H7 (cell line): ENCODE data around the gene CTIF. TPM values are rescaled to one million over a fixed set of nuclear protein-coding genes. Genes with fewer than 3 reads are reported as not detected.

Experiments used
- DNase-seq: peaks from one replicate; pipeline ENCODE4 v3.0.0; 2012
- H3K27me3 ChIP-seq: 2 replicates; pipeline ENCODE4 v1.6.0; 2011; ENCODE audit warnings: mild to moderate bottlenecking, low read length; ENCODE audit not compliant: control insufficient read depth, insufficient read depth
- H3K36me3 ChIP-seq: replicated peaks from 2 replicates; pipeline ENCODE4 v1.5.1; 2011; ENCODE audit warnings: low read length; ENCODE audit not compliant: control insufficient read depth, insufficient read depth
- H3K4me3 ChIP-seq: 2 replicates; pipeline ENCODE4 v1.5.1; 2011; ENCODE audit warnings: low read depth, mild to moderate bottlenecking, control low read depth, low read length, moderate library complexity; ENCODE audit not compliant: insufficient read depth
- total RNA-seq: library from RNA; depleted of rRNA; stranded (reverse); fragments of >200 nt; shearing (Covaris generic); gene quantifications from 2 replicates; pipeline ENCODE4 v1.2.3, GENCODE V29; 2014

Gene CTIF
- total RNA-seq, 1 experiment from 2014 or later = 9.8 TPM

DNA sequence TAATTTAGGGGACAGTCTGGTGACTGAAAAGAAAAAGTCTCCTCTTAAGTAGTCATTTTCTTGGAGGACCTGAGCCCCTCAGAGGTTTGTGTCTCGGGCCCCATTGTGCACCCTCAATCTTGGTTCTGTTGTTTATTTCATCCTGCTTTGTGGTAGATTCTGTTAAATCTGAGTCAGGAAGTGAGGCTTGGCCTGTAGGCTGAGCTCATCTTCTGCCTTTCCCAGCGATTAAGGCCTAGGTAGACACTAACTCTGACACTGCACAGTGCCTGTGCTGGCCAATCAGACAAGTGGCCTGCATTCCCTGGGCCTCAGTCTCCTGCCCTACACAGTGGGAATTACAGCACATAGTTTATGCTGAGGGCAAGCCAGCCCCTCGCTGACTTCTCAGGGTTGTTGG lies 80.2 kb downstream of the CTIF start:
- Histone ChIP-seq H3K4me3 (no peak overlapping the region), H3K27me3 (no peaks in the 10 kb centered on the region), H3K36me3 (no peaks in the 10 kb centered on the region; the same call in 1 of the 2 replicates)
- no peak for DNase-seq

- no peak overlapping the region for H3K4me3 ChIP-seq
Observed at GRCh38 chr18:48619501-48619900, 80.7 kb downstream of the CTIF start.

DNA sequence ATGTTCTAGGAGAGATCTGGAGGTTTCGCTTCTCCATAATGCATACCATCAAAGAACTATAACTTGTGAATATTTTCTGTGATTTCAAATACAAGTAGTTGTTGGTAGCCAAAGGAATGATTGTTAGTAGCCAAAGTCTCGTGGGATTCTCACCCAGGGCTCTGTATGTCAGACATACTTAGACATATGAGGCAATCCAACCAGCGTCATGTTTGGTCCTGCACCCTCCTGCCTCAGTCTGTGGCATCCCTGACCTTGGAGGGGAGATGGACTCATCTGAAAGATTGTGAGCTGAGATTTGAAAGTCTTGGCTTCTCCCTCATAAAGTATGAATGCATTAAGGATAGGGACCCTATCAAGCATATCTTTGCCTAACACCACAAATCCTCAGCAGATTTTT lies 81.2 kb downstream of the CTIF start:
- DNase-seq = no peak
- no peaks in the 10 kb centered on the region for H3K27me3 ChIP-seq

More at GRCh38 chr18:48619501-48619900, 80.7 kb downstream of the CTIF start:
- no peak for DNase-seq
- no peaks in the 10 kb centered on the region; the same call in 1 of the 2 replicates for H3K36me3 ChIP-seq
- H3K27me3 ChIP-seq = no peaks in the 10 kb centered on the region

DNA sequence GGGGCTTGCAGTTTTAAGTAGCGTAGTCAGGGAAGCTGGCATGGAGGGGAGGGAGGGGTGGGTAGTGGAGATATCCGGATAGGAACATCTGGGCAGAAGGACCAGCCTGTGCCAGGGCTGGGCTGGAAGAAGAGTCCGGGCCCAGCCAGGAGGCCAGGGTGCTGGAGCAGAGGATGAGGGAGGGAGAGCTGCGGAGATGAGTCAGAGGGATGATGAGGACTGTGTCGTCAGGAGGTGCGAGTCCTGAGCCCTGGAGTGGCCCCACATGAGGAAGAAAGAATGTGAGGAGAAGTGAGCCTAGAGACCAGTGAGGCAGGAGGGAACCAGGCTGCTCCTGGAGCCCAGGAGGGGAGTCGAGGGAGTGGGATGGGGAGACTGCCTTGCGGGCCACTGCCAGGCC lies 82.4 kb downstream of the CTIF start:
- no peaks in the 10 kb centered on the region; the same call in 1 of the 2 replicates for H3K36me3 ChIP-seq
- H3K27me3 ChIP-seq = no peaks in the 10 kb centered on the region
- no peak for DNase-seq
- no peak overlapping the region for H3K4me3 ChIP-seq

More for the DNA sequence above, 81.2 kb downstream of the CTIF start:
- no peaks in the 10 kb centered on the region; the same call in 1 of the 2 replicates for H3K36me3 ChIP-seq
- no peak overlapping the region for H3K4me3 ChIP-seq

DNA sequence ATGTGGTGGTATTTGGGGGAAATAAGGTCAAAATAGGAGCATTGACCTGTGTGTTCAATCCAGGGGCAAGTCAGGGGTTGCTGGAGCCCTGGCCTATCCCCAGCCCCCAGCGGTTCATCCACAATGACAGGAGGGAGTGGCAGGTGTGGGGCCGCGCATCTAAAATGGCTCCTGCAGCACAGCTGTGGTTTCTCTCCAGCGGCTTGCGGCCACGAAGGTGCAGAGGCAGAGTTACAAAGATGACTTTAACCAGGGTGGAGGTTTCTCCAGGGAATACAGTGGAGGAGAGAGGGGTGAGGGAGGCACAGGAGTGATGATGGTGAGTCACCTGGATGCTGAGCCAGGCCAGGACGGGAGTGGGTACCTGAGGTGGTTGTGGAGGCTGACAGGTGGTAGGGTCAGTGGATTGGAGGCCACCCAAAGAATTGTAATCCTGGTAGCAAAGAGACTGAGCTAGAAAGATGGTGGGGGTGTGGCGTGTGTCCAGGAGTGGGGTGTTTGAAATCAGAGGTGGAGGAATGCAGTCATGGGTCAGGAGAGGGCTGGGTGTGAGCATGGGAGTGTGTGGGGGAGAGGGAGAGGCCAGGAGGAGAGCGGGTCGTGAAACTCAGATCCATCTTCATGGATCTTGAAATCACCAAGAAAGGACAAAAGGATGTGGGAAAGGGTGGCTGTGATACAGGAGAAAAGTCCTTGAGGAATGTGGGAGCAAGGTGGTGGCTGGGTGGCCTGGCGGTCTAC lies 83.2 kb downstream of the CTIF start:
- no peaks in the 10 kb centered on the region; the same call in 1 of the 2 replicates for H3K36me3 ChIP-seq
- no peaks in the 10 kb centered on the region for H3K27me3 ChIP-seq
- H3K4me3 ChIP-seq = no peak overlapping the region
- no peak for DNase-seq

GRCh38 chr18:48622911-48623431 lies 84.1 kb downstream of the CTIF start:
- DNase-seq = peak; percentile 65
- no peak overlapping the region for H3K4me3 ChIP-seq
- H3K27me3 ChIP-seq = no peaks in the 10 kb centered on the region
- H3K36me3 ChIP-seq = no peaks in the 10 kb centered on the region; the same call in 1 of the 2 replicates

- no peak for DNase-seq
- Histone ChIP-seq H3K27me3 (no peaks in the 10 kb centered on the region), H3K36me3 (no peaks in the 10 kb centered on the region; the same call in 1 of the 2 replicates), H3K4me3 (no peak overlapping the region)
Observed at GRCh38 chr18:48623468-48624235, 84.8 kb downstream of the CTIF start.

- H3K36me3 ChIP-seq = no peaks in the 10 kb centered on the region
- no peak overlapping the region for H3K4me3 ChIP-seq
- H3K27me3 ChIP-seq = no peaks in the 10 kb centered on the region
- no peak for DNase-seq
Observed at GRCh38 chr18:48624856-48625255, 86.0 kb downstream of the CTIF start.

DNA sequence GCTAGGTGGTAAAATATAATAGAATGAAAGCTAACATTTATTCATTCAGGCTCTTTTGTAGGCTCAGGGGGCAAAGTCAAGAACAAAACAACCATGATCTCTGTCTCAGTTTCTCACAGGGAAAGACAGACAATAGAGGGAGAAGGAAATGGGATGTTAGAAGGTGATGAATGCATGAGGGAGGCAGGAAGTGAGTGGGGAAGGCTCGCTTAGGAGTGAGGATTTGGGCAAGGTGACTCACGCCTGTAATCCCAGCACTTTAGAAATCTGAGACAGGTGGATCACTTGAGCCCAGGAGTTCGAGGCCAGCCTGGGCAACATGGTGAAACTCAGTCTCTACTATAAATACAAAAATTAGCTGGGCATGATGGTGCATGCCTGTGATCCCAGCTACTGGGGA lies 88.4 kb downstream of the CTIF start:
- no peak overlapping the region for H3K4me3 ChIP-seq
- no peak for DNase-seq
- H3K27me3 ChIP-seq = no peaks in the 10 kb centered on the region
- no peaks in the 10 kb centered on the region for H3K36me3 ChIP-seq

GRCh38 chr18:48629730-48630324 lies 91.0 kb downstream of the CTIF start:
- no peaks in the 10 kb centered on the region for H3K36me3 ChIP-seq
- no peak for DNase-seq
- no peak overlapping the region for H3K4me3 ChIP-seq
- no peaks in the 10 kb centered on the region for H3K27me3 ChIP-seq

DNA sequence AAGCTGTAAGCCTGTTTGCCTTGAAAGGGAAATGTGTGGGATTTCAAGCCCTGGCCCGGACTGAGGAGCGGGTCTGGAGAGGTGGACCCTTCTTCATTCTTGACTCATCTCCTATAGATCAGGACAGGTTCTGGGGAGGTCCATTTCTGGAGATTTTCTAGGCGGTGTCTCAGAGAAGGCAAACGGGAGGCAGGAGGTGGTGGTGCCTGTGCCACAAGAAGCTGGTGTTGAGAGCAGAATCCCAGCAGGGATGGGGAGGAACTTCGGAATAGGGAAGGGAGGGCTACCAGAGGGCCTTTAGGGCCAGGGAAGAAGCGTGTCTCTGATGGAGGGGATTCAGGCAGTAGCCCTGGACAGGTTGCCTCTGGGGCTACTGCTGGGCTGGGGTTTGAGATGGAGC lies 93.0 kb downstream of the CTIF start:
- no peak overlapping the region for H3K4me3 ChIP-seq
- DNase-seq = no peak
- H3K27me3 ChIP-seq = no peaks in the 10 kb centered on the region
- no peaks in the 10 kb centered on the region for H3K36me3 ChIP-seq

DNA sequence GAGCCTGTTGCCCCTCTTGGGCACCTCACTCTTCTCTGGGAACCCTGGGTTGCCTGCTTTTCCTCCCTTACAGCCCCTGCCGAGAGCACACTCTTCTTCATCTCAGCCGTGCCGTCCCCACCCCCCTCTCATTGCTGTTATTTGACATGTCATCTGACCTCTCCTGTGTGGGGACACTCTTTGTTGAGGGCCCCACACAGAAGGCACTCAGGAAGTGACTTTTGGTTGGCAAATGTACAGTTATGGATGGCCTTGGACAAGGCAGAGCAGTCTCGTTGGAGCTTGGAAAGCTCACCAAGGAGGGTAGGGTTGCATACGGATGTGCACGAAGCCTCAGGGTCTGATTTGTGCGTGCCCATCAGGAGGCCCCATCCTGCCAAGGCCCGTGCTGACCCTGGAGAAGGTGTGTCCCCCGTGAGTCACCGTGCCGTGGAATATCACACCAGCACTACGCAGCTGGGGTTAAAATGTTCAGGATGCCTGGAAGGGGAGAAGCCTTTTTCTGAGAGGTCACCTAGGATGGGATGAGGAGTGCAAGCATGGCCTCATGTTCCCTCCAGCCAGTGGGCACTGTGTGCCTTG lies 93.9 kb downstream of the CTIF start:
- DNase-seq = no peak
- H3K27me3 ChIP-seq = no peaks in the 10 kb centered on the region
- no peak overlapping the region for H3K4me3 ChIP-seq
- no peaks in the 10 kb centered on the region for H3K36me3 ChIP-seq

- H3K36me3 ChIP-seq = no peaks in the 10 kb centered on the region
- no peak overlapping the region for H3K4me3 ChIP-seq
- DNase-seq = no peak
- no peaks in the 10 kb centered on the region for H3K27me3 ChIP-seq
Observed at GRCh38 chr18:48634491-48634890, 95.7 kb downstream of the CTIF start.

DNA sequence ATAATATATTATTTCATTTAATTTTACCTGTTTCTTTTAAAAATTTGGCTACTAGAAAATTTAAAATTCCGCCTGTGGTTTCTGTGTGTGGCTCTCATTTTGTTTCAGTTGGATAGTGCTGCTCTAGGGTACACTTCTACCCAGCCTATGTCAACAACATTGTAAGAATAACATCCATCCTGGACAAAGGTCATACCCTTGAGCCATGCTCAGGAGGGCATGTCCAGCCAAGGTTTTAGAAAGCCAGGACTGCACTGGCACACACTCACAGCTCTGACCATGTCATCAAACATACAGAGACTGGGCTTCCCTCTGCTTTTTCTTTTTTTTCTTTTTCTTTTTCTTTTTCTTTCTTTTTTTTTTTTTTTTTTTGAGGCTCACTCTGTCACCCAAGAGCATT lies 96.1 kb downstream of the CTIF start:
- Histone ChIP-seq H3K36me3 (no peaks in the 10 kb centered on the region), H3K27me3 (no peaks in the 10 kb centered on the region), H3K4me3 (no peak overlapping the region)
- no peak for DNase-seq
